ENCODE data around the gene IFT122.

- TF ChIP-seq CTCF (IDR thresholded peaks at IDR 0.05) = peak; percentile 78 to 90 (median 82)
- no peak for TF ChIP-seq POLR2A (IDR thresholded peaks at IDR 0.05)
- no peak for TF ChIP-seq EP300 (IDR thresholded peaks at IDR 0.05)
Observed at GRCh38 chr3:129490273-129490675, 50.2 kb downstream of the IFT122 start.
